ENCODE measurements around the gene APBA2. TPM values are rescaled to one million over a fixed set of nuclear protein-coding genes. Genes with fewer than 3 reads are reported as not detected.

APBA2 gene
- total and polyA plus RNA-seq, 8 donors: 0.45 to 13.3 (median 2.0) TPM; not detected in 1

GRCh38 chr15:28984421-28985315 is 98.9 kb downstream of the APBA2 start:
- 61 to 85% (median 65%) methylated on average over 7 to 10 of the region's 10 CpGs for WGBS, 5 donors
- Histone ChIP-seq H3K27ac (no peak overlapping the region), H3K4me3 (no peak overlapping the region), H3K36me3 (no peaks in the 10 kb centered on the region), H3K27me3 (peaks cover 0 to 17% (median 0%) of the 10 kb centered on the region in 3 donors), H3K4me1 (no peaks in the 10 kb centered on the region), H3K9me3 (peaks cover 0 to 13% (median 8%) of the 10 kb centered on the region in 4 donors)
- intact Hi-C loops (cut with DNase I; ENCODE audit: low total_unique reads): no loop called here
- TF ChIP-seq POLR2AphosphoS5 (IDR thresholded peaks at IDR 0.05) (no peak), CTCF (IDR thresholded peaks at IDR 0.05) (no peak), EP300 (IDR thresholded peaks at IDR 0.05) (no peak), POLR2A (IDR thresholded peaks at IDR 0.05) (no peak)
- peak in 1 of 2 donors; percentile 66 for DNase-seq

GRCh38 chr15:28985316-28985645 is 99.5 kb downstream of the APBA2 start:
- H3K9me3 ChIP-seq: peaks cover 0 to 13% (median 8%) of the 10 kb centered on the region in 4 donors
- H3K36me3 ChIP-seq: no peaks in the 10 kb centered on the region
- no peak overlapping the region for H3K27ac ChIP-seq
- intact Hi-C loops (cut with DNase I; ENCODE audit: low total_unique reads): no loop called here
- no peak overlapping the region for H3K4me3 ChIP-seq
- H3K4me1 ChIP-seq: no peaks in the 10 kb centered on the region
- WGBS, 5 donors: 37 to 54% (median 44%) methylated on average over 6 of the region's 6 CpGs
- H3K27me3 ChIP-seq: peaks cover 0 to 17% (median 0%) of the 10 kb centered on the region in 3 donors
- TF ChIP-seq EP300 (IDR thresholded peaks at IDR 0.05) (no peak), POLR2AphosphoS5 (IDR thresholded peaks at IDR 0.05) (no peak), CTCF (IDR thresholded peaks at IDR 0.05) (no peak), POLR2A (IDR thresholded peaks at IDR 0.05) (no peak)
- DNase-seq: no peak

- H3K4me1 ChIP-seq: no peaks in the 10 kb centered on the region
- H3K36me3 ChIP-seq: no peaks in the 10 kb centered on the region
- H3K27me3 ChIP-seq: peaks cover 0 to 17% (median 0%) of the 10 kb centered on the region in 3 donors
- TF ChIP-seq CTCF (IDR thresholded peaks at IDR 0.05) (no peak), POLR2A (IDR thresholded peaks at IDR 0.05) (no peak), EP300 (IDR thresholded peaks at IDR 0.05) (no peak), POLR2AphosphoS5 (IDR thresholded peaks at IDR 0.05) (no peak)
- no peak overlapping the region for H3K27ac ChIP-seq
- DNase-seq: no peak
- no peak overlapping the region for H3K4me3 ChIP-seq
- intact Hi-C loops (cut with DNase I; ENCODE audit: low total_unique reads): no loop called here
- whole genome bisulfite sequencing, 5 donors: 87 to 92% (median 88%) methylated on average over 8 of the region's 8 CpGs
- H3K9me3 ChIP-seq: peaks cover 0 to 13% (median 8%) of the 10 kb centered on the region in 4 donors
Measured at GRCh38 chr15:28985691-28986090, 99.9 kb downstream of the APBA2 start.

GRCh38 chr15:28986108-28986507 is 100.3 kb downstream of the APBA2 start:
- DNase-seq: no peak
- Histone ChIP-seq H3K9me3 (peaks cover 0 to 13% (median 8%) of the 10 kb centered on the region in 4 donors), H3K27me3 (peaks cover 0 to 19% (median 0%) of the 10 kb centered on the region in 3 donors), H3K4me3 (no peak overlapping the region), H3K27ac (no peak overlapping the region), H3K4me1 (no peaks in the 10 kb centered on the region), H3K36me3 (no peaks in the 10 kb centered on the region)
- intact Hi-C loops (cut with DNase I; ENCODE audit: low total_unique reads): no loop called here
- WGBS, 5 donors: 81 to 91% (median 83%) methylated on average over 9 of the region's 9 CpGs
- no peak for TF ChIP-seq EP300 (IDR thresholded peaks at IDR 0.05)

GRCh38 chr15:28986726-28987125 is 101.0 kb downstream of the APBA2 start:
- H3K27ac ChIP-seq: no peak overlapping the region
- intact Hi-C loops (cut with DNase I; ENCODE audit: low total_unique reads): no loop called here
- peaks cover 0 to 24% (median 0%) of the 10 kb centered on the region in 3 donors for H3K27me3 ChIP-seq
- 80 to 100% (median 94%) methylated on average over 2 of the region's 2 CpGs for WGBS, 5 donors
- H3K4me1 ChIP-seq: no peaks in the 10 kb centered on the region
- H3K36me3 ChIP-seq: no peaks in the 10 kb centered on the region
- H3K9me3 ChIP-seq: peaks cover 0 to 13% (median 8%) of the 10 kb centered on the region in 4 donors
- H3K4me3 ChIP-seq: no peak overlapping the region
- TF ChIP-seq POLR2A (IDR thresholded peaks at IDR 0.05) (no peak), CTCF (IDR thresholded peaks at IDR 0.05) (no peak), POLR2AphosphoS5 (IDR thresholded peaks at IDR 0.05) (no peak), EP300 (IDR thresholded peaks at IDR 0.05) (no peak)
- no peak for DNase-seq

All from stomach (tissue), 9 donors.